ENCODE results near the gene PER3. TPM values are rescaled to one million over a fixed set of nuclear protein-coding genes. Genes with fewer than 3 reads are reported as not detected.

PER3 gene
- total RNA-seq, 3 donors from 2014 or later: 6.9 to 42.1 (median 14.7) TPM

- Histone ChIP-seq H3K9me3 (no peaks in the 10 kb centered on the region), H3K4me3 (no peak overlapping the region), H3K36me3 (ENCODE audit: low read depth) (no peaks in the 10 kb centered on the region), H3K4me1 (ENCODE audit: low read depth) (no peaks in the 10 kb centered on the region)
- intact Hi-C loops (cut with DNase I, micrococcal nuclease): no loop called here
- ATAC-seq: no peak
- peak in 1 of 3 donors; percentile 10 for DNase-seq
- no peak for TF ChIP-seq CTCF (IDR thresholded peaks at IDR 0.05)
Measured at GRCh38 chr1:7856345-7856744, 72.3 kb downstream of the PER3 start.

- H3K9me3 ChIP-seq: no peaks in the 10 kb centered on the region
- no peak overlapping the region for H3K4me3 ChIP-seq
- H3K4me1 ChIP-seq (ENCODE audit: low read depth): no peaks in the 10 kb centered on the region
- TF ChIP-seq CTCF (IDR thresholded peaks at IDR 0.05): no peak
- H3K36me3 ChIP-seq (ENCODE audit: low read depth): no peaks in the 10 kb centered on the region
- no peak for DNase-seq
- ATAC-seq: no peak
- intact Hi-C loops (cut with DNase I, micrococcal nuclease): no loop called here
Measured at GRCh38 chr1:7857000-7857399, 72.9 kb downstream of the PER3 start.

- DNase-seq (no peak), ATAC-seq (no peak)
- Histone ChIP-seq H3K9me3 (no peaks in the 10 kb centered on the region), H3K4me1 (ENCODE audit: low read depth) (no peaks in the 10 kb centered on the region), H3K36me3 (ENCODE audit: low read depth) (no peaks in the 10 kb centered on the region), H3K4me3 (no peak overlapping the region)
- TF ChIP-seq CTCF (IDR thresholded peaks at IDR 0.05): no peak
- intact Hi-C loops (cut with DNase I, micrococcal nuclease): no loop called here
Measured at GRCh38 chr1:7857985-7858384, 73.9 kb downstream of the PER3 start.

GRCh38 chr1:7859406-7859805 lies 75.3 kb downstream of the PER3 start:
- no peak for ATAC-seq
- Histone ChIP-seq H3K4me1 (ENCODE audit: low read depth) (no peaks in the 10 kb centered on the region), H3K36me3 (ENCODE audit: low read depth) (no peaks in the 10 kb centered on the region), H3K9me3 (no peaks in the 10 kb centered on the region), H3K4me3 (no peak overlapping the region)
- DNase-seq: no peak
- no peak for TF ChIP-seq CTCF (IDR thresholded peaks at IDR 0.05)
- intact Hi-C loops (cut with DNase I, micrococcal nuclease): no loop called here

- DNase-seq (no peak), ATAC-seq (no peak)
- Histone ChIP-seq H3K36me3 (ENCODE audit: low read depth) (no peaks in the 10 kb centered on the region), H3K4me3 (no peak overlapping the region), H3K9me3 (no peaks in the 10 kb centered on the region), H3K4me1 (ENCODE audit: low read depth) (no peaks in the 10 kb centered on the region)
- intact Hi-C loops (cut with DNase I, micrococcal nuclease): no loop called here
- TF ChIP-seq CTCF (IDR thresholded peaks at IDR 0.05): no peak
Measured at GRCh38 chr1:7860130-7860529, 76.0 kb downstream of the PER3 start.

- ATAC-seq (no peak), DNase-seq (no peak)
- H3K9me3 ChIP-seq: no peaks in the 10 kb centered on the region
- no peak for TF ChIP-seq CTCF (IDR thresholded peaks at IDR 0.05)
- H3K36me3 ChIP-seq (ENCODE audit: low read depth): no peaks in the 10 kb centered on the region
- no peaks in the 10 kb centered on the region for H3K4me1 ChIP-seq (ENCODE audit: low read depth)
- intact Hi-C loops (cut with DNase I, micrococcal nuclease): no loop called here
- H3K4me3 ChIP-seq: no peak overlapping the region
Measured at GRCh38 chr1:7861452-7861851, 77.4 kb downstream of the PER3 start.

Measured in mucosa of descending colon (tissue), 3 donors.